Thyroid gland (tissue), 4 donors: ENCODE data around the gene DNM3.

ENCODE experiments used
- POLR2A ChIP-seq, 2 donors: fragments of 450-650 bp; IDR thresholded peaks; one replicate each; pipeline ENCODE4 v1.6.1; 2017; ENCODE audit warnings: antibody characterized with exemption in 2 of 2, mild to moderate bottlenecking in 2 of 2, moderate library complexity in 1 of 2
- TF ChIP-seq, protein P1 (sequence below), 6 experiments: fragments of 200-600 bp in 3 of 6; fragments of 450-650 bp in 3 of 6; sonication (generic) in 3 of 6; IDR thresholded peaks; one replicate each; pipeline ENCODE4 v1.5.1; 2016 to 2019; ENCODE audit warnings: antibody characterized with exemption in 6 of 6, mild to moderate bottlenecking in 2 of 6, inconsistent platforms in 1 of 6, moderate library complexity in 1 of 6

DNA sequence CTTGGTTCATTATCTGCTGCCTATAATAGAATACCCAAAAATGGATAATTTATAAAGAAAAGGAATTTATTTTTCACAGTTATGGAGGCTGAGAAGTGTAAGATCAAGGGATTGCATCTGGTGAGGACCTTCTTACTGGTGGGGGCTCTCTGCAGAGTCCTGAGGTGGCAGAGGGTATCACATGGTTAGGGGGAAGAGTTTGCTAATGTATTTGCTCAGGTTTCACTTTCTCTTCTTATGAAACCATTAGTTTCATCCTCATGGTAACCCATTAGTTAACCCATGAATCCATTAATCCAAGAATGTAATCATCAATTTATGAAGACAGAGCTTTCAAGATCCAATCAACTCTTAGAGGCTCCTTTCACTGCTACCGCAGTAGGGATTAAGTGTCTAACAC is 120.6 kb downstream of the DNM3 start:
- TF ChIP-seq, protein P1, sequence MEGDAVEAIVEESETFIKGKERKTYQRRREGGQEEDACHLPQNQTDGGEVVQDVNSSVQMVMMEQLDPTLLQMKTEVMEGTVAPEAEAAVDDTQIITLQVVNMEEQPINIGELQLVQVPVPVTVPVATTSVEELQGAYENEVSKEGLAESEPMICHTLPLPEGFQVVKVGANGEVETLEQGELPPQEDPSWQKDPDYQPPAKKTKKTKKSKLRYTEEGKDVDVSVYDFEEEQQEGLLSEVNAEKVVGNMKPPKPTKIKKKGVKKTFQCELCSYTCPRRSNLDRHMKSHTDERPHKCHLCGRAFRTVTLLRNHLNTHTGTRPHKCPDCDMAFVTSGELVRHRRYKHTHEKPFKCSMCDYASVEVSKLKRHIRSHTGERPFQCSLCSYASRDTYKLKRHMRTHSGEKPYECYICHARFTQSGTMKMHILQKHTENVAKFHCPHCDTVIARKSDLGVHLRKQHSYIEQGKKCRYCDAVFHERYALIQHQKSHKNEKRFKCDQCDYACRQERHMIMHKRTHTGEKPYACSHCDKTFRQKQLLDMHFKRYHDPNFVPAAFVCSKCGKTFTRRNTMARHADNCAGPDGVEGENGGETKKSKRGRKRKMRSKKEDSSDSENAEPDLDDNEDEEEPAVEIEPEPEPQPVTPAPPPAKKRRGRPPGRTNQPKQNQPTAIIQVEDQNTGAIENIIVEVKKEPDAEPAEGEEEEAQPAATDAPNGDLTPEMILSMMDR (IDR thresholded peaks at IDR 0.05), result no peak
- TF ChIP-seq POLR2A (IDR thresholded peaks at IDR 0.05), result no peak
